Stimulated activated naive CD8-positive, alpha-beta T cell treated with anti-CD3 and anti-CD28 coated beads, Interleukin-15, Interleukin-2, amounts not matched to agents 100 ng/mL and 50 ng/mL, for 24 hours (primary cell): ENCODE measurements around the gene ELK4.

Experiments used
- H3K27ac Mint-ChIP-seq: one replicate; pipeline ENCODE4 v1.8.0; 2021; ENCODE audit warnings: mild to moderate bottlenecking, mixed read lengths
- H3K27me3 Mint-ChIP-seq: one replicate; pipeline ENCODE4 v1.8.0; 2021; ENCODE audit warnings: mixed read lengths
- H3K36me3 Mint-ChIP-seq: one replicate; pipeline ENCODE4 v1.8.0; 2021; ENCODE audit warnings: low read depth, mixed read lengths
- H3K4me1 Mint-ChIP-seq: one replicate; pipeline ENCODE4 v1.8.0; 2021; ENCODE audit warnings: low read depth, mixed read lengths
- H3K4me3 Mint-ChIP-seq: one replicate; pipeline ENCODE4 v1.8.0; 2021; ENCODE audit warnings: mild to moderate bottlenecking, mixed read lengths
- H3K9me3 Mint-ChIP-seq: one replicate; pipeline ENCODE4 v1.8.0; 2021; ENCODE audit warnings: mixed read lengths

ELK4 gene, protein sequence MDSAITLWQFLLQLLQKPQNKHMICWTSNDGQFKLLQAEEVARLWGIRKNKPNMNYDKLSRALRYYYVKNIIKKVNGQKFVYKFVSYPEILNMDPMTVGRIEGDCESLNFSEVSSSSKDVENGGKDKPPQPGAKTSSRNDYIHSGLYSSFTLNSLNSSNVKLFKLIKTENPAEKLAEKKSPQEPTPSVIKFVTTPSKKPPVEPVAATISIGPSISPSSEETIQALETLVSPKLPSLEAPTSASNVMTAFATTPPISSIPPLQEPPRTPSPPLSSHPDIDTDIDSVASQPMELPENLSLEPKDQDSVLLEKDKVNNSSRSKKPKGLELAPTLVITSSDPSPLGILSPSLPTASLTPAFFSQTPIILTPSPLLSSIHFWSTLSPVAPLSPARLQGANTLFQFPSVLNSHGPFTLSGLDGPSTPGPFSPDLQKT

DNA sequence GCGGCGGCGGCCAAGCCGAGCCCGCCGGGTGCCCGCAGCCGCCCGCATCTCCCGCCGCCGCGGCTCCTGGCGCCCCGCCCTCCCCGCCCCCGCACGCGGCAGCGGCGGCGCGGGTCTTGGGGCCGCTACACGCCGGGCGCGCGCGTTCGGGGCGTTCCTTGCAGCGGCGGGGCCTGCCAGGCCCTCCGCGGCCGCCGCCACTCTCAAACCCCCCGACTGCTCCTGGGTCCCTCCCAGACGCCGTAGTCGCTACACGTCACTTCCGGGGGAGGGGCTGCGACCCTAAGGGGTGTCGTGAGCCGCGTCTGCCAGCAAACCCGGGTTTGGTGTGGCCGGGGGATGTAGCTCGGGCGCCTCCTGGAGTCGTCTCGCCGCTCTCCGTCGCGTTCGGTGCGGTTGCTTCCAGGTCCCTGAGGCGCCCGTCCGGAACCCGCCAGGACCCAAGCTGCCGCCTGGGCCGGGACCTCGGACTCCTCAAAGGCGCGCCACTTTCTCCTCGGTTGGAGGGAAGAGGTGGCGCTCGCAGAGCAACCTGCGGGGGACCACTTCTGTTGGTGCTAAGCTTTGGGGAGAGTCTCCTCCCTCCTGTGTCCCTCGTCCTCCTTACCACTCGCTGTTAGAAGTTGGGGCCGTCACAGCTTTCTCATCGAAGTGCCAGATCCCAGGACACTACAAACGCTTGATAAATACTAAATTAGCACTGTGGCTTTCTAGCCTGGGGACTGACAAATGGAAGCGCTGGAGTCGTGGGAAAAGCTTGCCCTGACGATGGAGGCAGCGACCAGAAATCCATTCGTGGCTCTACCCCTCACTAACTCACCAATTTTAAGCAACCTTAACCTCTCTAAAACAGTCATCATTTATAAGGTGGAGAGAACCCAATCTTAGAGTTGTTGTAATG is at the start of gene ELK4:
Gene ELK4 (minus strand): TSS at position 244 of the 901 bp plus-strand sequence. CDS start 8,129 bp downstream, outside the sequence.
- Mint-ChIP-seq H3K4me3 (peak within 1 kb of the TSS; percentile 87), H3K27ac (peak within 1 kb of the TSS; percentile 87), H3K36me3 (peaks cover 12% of the 10 kb centered on the region), H3K27me3 (no peaks in the 10 kb centered on the region), H3K4me1 (peaks cover 42% of the 10 kb centered on the region), H3K9me3 (no peaks in the 10 kb centered on the region)

DNA sequence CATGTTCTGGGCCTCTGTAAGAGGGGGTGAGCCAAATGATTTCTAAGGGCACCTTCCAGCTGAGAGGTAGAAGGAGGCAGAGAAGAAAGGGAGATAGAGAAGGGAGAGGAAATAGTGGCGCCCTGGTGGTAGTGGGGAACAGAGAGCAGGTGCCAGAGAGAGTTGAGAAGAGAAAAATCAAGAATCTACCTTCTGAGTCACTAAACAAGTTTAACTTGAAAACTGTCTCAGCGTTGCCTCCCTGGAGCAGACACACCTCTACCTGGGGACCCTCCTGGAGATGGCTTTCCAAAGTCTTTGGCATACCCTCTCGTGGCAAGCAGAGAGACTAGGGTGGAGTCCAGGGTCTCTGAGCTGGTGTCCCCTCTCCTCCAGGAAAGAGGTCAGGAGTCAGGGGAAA is 49.6 kb upstream of the ELK4 start:
- Mint-ChIP-seq H3K36me3 (no peaks in the 10 kb centered on the region), H3K27ac (no peak overlapping the region), H3K4me3 (no peak overlapping the region), H3K27me3 (peaks cover 10% of the 10 kb centered on the region), H3K9me3 (no peaks in the 10 kb centered on the region), H3K4me1 (peaks cover 14% of the 10 kb centered on the region)

DNA sequence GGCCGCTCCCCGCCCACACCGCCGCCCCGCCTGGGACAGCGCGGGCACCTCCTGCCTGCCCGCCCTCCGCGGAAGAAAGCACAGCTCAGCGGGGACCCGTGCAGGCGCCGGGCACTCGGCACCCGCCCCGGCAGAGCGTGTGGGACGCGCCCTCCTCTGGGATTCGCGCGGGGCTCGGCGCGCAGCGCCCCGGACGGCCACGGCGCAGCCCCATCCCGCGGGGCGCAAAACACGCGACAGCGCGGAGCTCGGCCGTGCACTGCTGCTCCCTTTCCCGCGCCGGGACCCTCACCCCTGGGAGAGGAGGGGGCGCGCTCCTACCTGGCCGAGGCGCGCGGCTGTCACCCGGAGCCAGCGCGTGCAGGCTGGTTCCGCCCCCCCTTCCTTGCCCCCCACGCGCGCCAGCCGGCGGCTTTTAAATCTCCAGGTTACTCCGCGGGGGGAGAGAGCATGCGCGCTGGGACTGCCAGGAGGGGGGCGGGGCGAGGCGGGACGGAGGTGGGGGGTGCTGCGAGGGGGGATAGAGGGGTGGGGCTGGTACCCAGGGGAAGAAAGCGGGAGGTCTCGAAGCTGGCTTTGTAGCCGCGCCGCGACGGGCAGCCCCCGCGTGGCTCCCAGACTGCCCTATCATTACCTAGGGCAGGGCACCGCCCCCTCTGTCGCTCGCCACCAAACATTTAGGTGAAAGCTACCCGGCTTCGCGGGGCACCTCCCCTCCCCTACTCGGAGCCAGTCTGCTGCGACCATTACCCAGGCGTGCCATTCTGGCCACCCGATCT is 48.5 kb upstream of the ELK4 start, which contains the start of gene SLC45A3:
Gene SLC45A3 (minus strand): TSS at position 437 of the 779 bp plus-strand sequence. CDS start 15,853 bp downstream, outside the sequence.
- Mint-ChIP-seq H3K27ac (no peak within 1 kb of the TSS), H3K36me3 (no peaks in the 10 kb centered on the region), H3K27me3 (peaks cover 10% of the 10 kb centered on the region), H3K9me3 (no peaks in the 10 kb centered on the region), H3K4me3 (peak within 1 kb of the TSS; percentile 74), H3K4me1 (peaks cover 14% of the 10 kb centered on the region)

DNA sequence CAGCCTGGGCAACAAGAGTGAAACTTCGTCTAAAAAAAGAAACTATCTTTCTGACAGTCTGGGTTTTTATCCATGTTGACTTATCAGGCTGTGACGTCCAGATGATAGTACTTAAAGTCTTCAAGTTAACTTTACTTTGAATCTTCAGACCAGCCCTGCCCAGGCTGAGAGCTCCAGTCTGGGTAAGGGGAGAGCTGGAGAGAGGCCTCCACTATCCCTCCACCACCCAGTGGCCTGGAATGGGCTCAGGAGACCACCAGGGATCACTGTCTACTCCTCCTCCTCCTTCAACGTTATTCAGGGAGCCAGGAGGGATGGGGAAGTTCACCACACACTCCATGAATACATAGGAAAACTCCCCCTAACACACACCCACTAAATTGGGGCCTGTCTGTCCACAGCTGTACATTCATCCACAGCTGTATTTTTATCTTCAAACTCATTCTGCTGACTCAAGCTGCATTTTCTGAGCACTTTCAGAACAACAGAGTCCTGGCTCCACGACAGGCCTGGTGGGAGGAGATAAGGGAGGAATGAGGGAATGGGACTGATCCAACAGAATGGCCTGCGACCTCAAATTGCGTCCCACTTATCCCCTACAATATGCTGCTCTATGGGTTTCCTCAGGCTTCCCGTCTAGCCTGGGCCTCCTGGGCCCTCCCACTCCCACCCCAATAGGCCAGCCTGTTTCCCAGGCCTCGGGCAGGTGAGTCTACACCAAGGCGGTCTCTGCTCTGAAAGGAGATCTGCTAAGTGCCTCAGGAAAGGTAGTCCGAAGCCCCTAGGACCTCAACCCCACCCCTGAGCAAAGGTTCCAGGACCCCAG is 46.7 kb upstream of the ELK4 start:
- peaks cover 14% of the 10 kb centered on the region for H3K4me1 Mint-ChIP-seq
- H3K9me3 Mint-ChIP-seq, result no peaks in the 10 kb centered on the region
- peaks cover 10% of the 10 kb centered on the region for H3K27me3 Mint-ChIP-seq
- no peak overlapping the region for H3K27ac Mint-ChIP-seq
- peak overlapping the region; percentile 74 for H3K4me3 Mint-ChIP-seq
- no peaks in the 10 kb centered on the region for H3K36me3 Mint-ChIP-seq

DNA sequence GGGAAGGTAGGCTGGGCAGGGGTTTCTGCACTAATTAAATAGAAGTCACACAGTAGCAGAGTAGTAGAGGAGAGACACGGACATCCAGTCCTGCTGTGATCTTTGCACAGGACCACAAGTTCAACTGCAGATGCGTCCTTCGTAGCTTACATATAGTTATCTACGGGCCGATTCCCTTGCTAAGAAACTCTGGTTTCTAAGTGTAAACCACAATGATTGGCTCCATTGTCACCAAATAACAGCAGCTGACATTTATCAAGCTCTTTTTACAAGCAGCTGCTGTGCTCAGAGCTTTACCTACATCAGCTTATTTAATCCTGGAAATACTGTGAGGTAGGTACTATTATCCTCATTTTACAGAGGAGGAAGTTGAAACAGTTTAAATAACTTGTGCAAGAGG is 45.4 kb upstream of the ELK4 start:
- H3K27ac Mint-ChIP-seq, result no peak overlapping the region

DNA sequence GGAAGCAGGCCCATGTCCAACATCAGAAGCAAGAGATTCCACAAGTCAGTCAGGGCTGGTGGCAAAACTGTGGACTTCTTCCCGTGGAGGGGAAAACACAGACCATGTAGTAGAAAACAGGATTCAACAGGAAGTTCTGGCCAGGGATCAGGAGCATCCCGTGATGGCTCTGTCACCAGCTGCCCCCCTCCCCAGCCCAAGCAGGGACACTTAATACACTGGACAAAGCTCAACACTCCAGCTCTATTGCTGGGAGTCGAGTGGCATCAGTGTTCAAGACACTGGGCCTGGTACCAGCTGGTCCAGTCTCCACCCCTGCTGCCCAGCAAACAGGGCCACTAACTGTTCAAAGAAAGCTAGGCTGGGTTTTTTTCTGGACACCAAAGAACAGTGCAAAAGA is 44.8 kb upstream of the ELK4 start:
- Mint-ChIP-seq H3K9me3 (no peaks in the 10 kb centered on the region), H3K4me3 (no peak overlapping the region), H3K36me3 (no peaks in the 10 kb centered on the region), H3K27me3 (peaks cover 10% of the 10 kb centered on the region), H3K4me1 (peaks cover 21% of the 10 kb centered on the region), H3K27ac (no peak overlapping the region)

More for the DNA sequence above, 45.4 kb upstream of the ELK4 start:
- Mint-ChIP-seq H3K36me3 (no peaks in the 10 kb centered on the region), H3K27me3 (peaks cover 10% of the 10 kb centered on the region), H3K4me1 (peaks cover 15% of the 10 kb centered on the region), H3K4me3 (no peak overlapping the region), H3K9me3 (no peaks in the 10 kb centered on the region)

DNA sequence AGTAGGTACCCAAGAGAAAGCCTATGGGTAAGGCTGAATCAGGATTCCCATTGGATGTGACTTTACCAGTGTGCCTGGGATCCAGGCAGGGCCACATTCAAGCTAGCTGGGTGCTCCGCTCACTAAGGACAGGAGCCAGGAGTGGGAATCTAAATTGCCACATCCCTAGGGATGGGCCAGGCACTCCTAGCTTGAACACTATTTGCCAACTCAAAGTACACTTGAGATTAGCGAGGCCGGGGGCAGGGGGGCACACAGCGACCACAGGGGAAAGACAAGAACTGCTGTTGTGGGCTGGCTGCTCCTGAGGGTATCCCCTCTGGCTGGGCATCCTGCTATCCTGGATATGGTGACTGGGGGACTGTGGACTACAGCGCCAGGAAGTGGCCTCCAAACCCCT is 44.2 kb upstream of the ELK4 start:
- Mint-ChIP-seq H3K27ac (no peak overlapping the region), H3K9me3 (no peaks in the 10 kb centered on the region), H3K4me1 (peaks cover 22% of the 10 kb centered on the region), H3K36me3 (no peaks in the 10 kb centered on the region), H3K27me3 (peaks cover 4% of the 10 kb centered on the region), H3K4me3 (no peak overlapping the region)

DNA sequence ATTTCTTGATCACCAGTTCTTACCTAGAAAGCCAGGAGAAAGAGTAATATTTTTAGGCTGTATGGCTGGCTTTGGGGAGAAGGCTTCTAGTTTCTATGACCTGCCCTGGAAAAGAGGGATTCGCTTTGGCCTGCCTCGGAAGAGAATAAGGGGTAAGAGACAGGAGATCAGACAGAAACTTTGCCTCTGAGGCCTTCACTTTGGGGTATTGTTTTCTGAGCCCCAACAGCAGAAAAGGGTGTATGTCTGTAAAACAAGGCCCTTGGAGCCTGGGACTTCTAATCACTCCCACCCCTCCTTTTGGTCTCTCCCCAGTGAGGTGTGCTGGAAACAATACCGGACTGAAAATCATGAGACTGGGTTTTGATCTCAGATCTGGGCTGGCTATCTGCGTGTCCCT is 43.4 kb upstream of the ELK4 start:
- no peaks in the 10 kb centered on the region for H3K27me3 Mint-ChIP-seq
- H3K36me3 Mint-ChIP-seq, result no peaks in the 10 kb centered on the region
- peaks cover 22% of the 10 kb centered on the region for H3K4me1 Mint-ChIP-seq
- no peaks in the 10 kb centered on the region for H3K9me3 Mint-ChIP-seq
- no peak overlapping the region for H3K27ac Mint-ChIP-seq
- H3K4me3 Mint-ChIP-seq, result no peak overlapping the region

DNA sequence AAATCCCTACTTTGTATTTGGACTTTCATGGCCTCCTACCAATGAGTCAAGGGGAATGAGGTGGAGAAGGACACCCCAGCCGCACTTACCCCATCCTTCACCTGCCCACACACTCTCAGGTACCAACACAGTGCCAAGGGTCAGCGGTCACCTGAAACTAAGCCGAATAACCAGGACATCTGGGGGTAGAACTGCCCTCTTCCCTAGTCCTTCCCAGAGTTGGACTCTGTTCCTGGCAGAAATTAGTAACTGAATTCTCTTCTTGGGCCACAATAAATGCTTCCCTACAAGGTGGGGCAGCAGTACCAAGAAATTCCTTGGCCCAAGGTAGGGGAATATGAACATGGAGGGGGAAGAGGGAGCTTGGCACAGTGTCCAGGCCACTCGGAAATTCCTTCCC is 41.2 kb upstream of the ELK4 start:
- peaks cover 5% of the 10 kb centered on the region for H3K27me3 Mint-ChIP-seq
- no peak overlapping the region for H3K4me3 Mint-ChIP-seq
- H3K36me3 Mint-ChIP-seq, result no peaks in the 10 kb centered on the region
- H3K9me3 Mint-ChIP-seq, result no peaks in the 10 kb centered on the region
- no peak overlapping the region for H3K27ac Mint-ChIP-seq
- H3K4me1 Mint-ChIP-seq, result peaks cover 35% of the 10 kb centered on the region

DNA sequence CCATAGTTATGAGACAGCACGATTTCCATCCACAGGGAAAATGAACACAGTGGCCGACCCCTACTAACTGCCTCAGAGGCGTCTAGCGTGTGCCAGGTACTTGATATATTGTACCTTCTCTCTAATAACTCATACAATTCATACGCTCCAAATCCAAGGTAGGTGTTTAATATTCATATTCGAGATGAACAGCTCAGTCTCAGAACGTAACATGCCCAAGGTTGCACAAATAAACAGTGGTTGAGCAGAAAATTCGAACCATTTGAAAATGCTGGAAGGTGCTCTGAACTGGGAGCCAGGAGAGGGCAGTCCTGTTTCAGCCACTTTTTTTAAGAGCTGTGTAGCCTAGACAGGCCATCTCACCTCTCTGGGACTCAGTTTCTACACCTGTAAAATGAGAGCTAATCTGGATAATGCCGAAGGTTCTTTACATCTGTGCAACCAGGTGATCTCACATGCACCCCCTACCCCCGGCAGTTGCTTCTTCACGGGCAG is 40.6 kb upstream of the ELK4 start:
- Mint-ChIP-seq H3K27ac (no peak overlapping the region), H3K4me3 (no peak overlapping the region), H3K9me3 (no peaks in the 10 kb centered on the region), H3K36me3 (no peaks in the 10 kb centered on the region), H3K27me3 (peaks cover 5% of the 10 kb centered on the region), H3K4me1 (peaks cover 35% of the 10 kb centered on the region)

DNA sequence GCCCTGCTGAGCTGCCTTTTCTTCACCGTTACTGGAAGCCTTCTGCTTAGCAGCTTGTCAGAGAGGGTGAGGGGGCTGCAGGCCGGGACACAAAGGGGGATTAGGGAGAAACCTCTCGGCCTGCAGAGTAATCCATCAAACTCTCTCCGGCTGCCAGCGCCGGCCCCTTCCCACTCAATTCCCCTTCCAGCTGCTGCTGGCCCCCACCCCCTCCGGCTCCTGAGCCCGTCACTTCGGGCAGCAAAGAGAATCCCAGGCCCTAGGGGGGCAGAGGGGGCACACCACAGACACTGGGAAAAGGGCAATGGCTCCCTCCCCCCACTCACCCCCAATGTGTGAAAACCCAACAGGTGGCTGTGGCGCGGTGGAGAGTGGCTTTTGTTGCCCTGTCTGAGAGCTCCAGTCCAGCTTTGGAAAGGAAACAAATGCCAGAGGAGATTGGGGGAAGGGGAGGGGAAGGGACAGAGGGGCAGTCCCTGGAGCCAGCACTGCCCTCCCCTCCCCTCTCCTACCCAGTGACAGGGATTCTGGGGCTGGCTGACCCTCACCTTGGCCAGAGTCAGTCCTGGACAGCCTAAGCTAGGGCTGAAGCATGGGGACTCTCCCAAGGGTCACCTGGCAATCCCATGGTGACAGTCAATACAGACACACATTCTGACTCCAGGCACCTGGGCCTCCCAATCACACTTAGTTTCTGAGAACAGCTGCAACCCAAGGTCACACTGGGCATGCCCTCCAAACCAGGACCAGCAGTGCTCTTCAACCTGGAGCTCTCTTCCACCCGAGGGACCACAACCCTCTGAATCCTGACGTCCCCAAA is 39.0 kb upstream of the ELK4 start:
- Mint-ChIP-seq H3K27ac (no peak overlapping the region), H3K36me3 (no peaks in the 10 kb centered on the region), H3K4me3 (no peak overlapping the region), H3K27me3 (peaks cover 5% of the 10 kb centered on the region), H3K9me3 (no peaks in the 10 kb centered on the region), H3K4me1 (peaks cover 33% of the 10 kb centered on the region)

DNA sequence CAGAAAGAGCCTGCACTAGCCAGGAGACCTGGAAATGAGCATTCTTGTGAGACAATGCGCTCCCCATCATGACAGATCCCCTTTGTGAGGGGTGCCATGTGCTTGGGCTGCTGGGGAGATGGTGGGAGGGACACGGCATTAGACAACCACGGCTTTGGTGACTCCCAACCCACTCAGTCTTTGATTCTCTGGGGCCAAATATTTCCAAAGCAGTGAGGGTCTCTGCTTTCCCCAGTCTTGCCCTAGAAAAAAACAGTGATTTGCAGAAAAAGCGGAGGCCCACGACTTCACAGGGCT is 38.3 kb upstream of the ELK4 start:
- H3K27ac Mint-ChIP-seq, result no peak overlapping the region
- H3K4me3 Mint-ChIP-seq, result no peak overlapping the region
- no peaks in the 10 kb centered on the region for H3K36me3 Mint-ChIP-seq
- no peaks in the 10 kb centered on the region for H3K9me3 Mint-ChIP-seq
- H3K4me1 Mint-ChIP-seq, result peaks cover 36% of the 10 kb centered on the region
- peaks cover 5% of the 10 kb centered on the region for H3K27me3 Mint-ChIP-seq
